HG03139 (cell line): ENCODE data around the gene KPNA2.
"Not testable (repeated sequence)": the region's sequence is repeated elsewhere in the genome, so short reads cannot be mapped to it uniquely, and the experiment has no call there.

Source experiments
- ATAC-seq: cut with Tn5 transposase; IDR thresholded peaks from one replicate; pipeline ENCODE4 v1.9.1; 2021; ENCODE audit not compliant: unreplicated experiment

Gene KPNA2

DNA sequence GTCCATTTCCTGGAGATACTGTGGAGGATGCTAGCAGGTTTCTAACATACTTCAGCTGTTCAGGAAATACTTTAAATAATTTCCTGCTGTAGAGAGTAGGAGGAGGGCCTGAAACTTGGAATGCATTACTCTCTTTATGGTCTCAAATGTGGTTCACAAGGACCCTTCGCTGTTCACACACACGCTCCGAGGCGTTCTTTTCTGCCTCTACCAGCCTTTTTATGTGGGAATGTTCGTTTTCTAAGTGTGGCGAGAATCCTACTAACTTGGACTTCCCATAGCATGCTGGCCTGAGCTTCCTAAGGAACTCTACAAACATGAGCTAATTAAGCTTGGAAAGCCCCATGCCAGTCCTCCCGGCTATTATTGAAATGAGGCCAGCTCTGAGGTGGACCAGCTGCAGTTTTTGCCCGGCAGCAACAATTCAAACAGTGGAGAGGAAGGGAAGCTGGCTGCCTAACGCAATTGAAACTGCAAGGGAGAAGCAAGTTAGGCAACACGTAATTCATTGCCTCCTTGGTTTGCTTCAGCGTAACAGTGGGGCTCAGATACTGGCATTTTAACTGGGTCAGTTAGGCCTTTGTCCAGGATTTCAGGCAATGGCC, 18.9 kb downstream of the KPNA2 start:
- ATAC-seq = no peak

DNA sequence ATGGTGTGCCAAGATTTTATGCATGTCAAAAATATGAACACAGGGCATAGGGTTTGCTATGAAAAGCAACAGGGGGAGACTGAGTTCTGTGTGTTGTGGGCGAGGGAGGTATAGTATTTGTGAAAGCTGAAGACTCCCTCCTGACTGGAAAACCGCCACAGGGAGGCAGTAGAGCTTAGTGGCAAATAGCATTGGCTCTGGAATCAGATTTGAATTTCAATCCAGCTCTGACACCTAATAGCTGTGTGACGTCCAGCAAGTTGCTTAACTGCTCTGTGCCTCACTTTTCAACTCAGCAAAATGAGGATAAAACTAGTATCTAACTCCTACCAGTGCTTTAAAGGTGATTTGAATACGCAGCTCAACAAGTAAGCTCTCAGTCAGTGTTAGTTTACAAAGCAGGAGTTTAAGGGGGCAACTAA, 22.0 kb downstream of the KPNA2 start:
- ATAC-seq = no peak

DNA sequence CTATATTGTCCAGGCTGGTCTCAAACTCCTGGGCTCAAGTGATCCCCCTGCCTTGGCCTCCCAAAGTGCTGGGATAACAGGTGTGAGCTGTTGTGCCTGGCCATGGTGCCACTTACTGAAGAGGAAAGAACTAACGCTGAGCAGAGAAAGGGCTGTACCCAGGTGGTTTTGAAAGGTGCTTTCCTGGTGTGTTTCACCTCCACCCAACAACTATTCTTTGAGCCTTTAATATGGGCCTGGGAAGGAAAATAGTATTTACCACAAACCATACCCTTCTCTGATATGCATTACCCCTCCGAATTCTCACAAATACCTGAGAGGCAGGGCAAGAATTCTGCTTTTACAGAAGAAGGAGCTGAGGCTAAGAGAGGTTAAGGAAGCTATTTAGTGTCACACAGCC, 24.8 kb downstream of the KPNA2 start:
- no peak for ATAC-seq

DNA sequence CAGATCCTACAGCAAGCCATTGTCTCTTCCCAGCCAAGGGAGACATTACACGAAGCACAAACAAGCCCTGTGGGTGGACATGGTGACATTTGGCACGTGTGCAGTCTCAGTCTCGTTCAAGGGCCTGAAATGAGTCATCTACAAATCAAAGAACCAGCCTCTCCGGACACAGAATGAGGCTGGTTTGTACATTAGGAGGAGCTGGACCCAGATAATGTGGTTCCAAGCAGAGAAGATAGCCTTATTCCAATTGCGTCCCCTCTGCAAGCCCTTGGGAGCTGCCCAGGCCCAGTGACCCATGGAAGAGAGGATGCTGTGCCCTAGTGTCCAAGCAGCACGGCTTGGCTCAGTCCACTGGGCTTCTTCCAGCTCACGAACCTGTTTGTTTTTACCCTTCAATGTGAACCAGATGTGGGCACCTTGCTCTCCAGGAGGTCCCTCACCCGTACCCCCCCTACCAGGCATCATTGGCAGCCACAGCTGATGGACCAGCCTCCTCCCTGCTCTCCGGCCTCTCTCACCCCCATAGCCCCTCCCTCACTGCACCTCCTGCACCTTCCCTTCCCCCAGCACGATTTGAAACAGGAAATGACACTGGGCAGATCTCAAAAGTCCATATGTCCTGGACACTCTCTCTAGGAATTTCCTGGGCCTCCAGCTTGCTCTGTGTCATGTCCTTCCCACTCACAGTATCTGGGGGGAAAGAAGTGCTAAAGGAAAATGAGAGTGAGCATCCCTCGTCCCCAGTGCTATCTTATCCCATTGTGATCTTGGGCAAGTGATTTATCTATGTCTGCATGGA, 26.2 kb downstream of the KPNA2 start:
- no peak for ATAC-seq

DNA sequence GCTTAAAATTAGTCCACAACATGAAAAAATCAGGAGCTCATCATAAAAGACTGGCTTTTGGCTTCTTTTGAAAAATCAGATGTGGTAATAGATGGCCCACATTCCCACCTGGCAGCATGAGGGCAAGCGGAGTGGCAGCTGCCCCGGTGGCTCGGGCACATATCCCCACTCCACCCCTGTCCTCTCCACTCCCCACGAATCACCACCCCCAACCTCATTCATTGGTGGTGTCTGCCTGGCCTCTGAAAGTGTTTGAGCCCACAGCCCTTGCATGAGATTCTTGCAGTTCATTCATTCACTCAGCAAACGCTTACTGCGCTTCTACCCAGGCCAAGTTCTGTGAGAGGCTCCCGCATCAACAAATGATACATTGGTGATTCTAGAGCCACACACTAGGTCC, 29.8 kb downstream of the KPNA2 start:
- ATAC-seq = not testable (repeated sequence)

DNA sequence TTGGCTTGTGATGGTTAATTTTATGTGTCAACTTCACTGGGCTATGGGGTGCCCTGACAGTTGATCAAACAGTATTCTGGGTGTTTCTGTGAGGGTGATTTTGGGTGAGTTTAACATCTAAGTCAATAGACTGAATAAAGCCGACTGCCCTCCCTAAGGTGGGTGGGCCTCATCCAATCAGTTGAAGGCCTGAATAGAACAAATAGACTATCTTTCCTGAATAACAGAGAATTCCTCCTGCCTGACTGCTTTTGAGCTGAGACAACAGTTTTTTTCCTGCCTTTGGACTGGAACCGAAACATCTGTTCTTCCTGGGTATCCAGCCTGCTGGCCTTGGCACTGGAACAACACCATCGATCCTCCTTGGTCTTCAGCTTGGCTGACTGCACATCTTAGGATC, 33.0 kb downstream of the KPNA2 start:
- not testable (repeated sequence) for ATAC-seq

DNA sequence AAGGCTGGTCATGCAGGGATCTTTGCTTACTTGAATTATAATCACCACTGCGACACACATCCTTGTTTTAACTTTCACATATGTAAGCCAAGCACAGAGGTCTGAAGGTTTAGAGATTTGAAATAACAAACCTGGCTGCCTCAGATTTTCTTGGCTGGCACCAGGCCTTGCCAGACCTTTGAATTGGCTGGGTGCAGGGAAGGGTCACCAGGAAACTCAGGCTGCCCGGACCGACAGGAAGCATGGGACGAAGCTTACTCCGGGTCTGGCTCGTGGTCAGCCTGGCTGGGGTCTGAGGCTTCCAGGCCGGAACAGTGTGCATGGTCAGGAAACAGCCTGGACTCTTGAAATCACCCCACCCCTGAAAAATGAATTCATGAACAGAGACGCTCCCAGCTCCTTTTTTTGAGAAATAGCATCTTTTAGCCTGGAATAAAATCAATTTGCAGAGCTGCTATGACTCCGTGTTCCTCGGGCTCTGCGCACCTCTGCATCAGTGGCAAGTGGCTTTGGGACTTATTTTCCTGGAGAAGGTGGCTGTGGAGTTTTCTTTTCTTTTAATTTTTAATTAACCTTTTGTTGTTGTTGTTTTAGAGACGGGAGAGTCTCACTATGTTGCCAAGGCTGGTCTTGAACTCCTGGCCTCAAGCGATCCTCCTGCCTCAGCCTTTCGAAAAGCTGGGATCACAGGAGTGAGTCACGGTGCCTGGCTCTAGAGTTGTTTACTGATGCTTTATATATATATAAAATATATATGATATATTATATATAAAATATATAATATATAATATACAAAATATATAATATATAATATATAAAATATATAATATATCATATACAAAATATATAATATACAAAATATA, 35.3 kb downstream of the KPNA2 start:
- not testable (repeated sequence) for ATAC-seq

DNA sequence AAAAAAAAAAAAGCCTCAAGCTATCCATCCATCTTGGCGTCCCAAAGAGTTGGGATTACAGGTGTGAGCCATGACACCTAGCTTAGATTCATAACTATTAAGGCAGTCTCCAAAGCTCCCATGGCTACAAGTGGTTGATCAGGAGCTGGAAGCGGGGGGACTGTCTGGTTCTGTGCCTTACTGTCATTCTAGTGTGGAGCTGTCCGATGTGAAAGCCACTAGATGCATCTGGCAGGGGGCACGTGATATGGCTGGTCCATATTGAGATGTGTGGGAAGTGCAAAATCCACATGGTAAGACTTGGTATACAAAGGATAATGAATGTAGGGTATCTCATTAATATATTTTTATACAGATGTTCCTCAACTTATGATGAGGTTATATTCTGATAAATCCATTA, 38.7 kb downstream of the KPNA2 start:
- no peak for ATAC-seq

DNA sequence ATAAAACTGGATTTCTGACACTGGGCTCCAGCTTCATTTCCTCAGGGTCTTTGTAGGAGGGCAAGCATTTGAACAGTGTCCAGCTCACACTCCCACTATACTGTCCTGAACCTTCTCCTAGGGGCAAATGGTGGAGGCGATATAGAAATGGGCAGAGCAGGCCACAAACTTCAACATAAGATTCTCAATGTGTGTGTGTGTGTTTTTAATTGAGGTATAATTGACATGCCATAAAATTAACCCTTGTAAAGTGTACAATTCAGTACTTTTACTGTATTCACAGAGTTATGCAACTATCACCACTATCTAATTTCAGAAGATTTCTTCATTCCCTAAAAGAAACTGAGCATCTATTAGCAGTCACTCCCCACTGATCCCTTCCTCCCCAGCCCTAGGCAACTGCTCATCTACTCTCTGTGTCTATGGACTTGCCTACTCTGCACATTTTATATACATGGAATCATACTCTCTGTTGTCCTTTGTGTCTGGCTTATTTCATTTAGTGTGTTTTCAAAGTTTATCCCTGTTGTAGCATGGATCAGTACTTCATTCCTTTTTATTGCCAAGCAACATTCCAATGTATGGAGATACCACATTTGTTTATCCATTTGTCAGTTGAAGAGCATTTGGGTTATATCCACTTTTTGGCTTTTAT, 40.5 kb downstream of the KPNA2 start:
- not testable (repeated sequence) for ATAC-seq

DNA sequence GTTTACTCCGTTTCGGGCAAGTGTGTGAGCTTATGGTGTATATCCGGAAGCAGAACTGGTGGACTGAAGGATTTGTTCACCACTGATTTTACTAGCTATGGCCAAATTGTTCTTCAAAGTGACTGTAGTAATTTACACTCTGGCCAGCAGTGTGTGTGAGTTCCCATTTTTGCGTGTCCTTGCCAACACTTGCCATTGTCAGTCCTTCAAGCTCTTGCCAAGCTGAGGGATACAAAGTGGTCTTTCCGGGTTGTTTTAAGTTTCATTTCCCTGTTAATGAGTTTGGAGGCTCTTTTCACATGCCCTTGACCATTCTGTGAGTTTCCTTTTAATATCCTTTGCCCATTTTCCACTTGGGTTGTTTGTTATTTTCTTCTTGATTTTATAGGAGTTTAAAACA, 42.0 kb downstream of the KPNA2 start:
- ATAC-seq = not testable (repeated sequence)

DNA sequence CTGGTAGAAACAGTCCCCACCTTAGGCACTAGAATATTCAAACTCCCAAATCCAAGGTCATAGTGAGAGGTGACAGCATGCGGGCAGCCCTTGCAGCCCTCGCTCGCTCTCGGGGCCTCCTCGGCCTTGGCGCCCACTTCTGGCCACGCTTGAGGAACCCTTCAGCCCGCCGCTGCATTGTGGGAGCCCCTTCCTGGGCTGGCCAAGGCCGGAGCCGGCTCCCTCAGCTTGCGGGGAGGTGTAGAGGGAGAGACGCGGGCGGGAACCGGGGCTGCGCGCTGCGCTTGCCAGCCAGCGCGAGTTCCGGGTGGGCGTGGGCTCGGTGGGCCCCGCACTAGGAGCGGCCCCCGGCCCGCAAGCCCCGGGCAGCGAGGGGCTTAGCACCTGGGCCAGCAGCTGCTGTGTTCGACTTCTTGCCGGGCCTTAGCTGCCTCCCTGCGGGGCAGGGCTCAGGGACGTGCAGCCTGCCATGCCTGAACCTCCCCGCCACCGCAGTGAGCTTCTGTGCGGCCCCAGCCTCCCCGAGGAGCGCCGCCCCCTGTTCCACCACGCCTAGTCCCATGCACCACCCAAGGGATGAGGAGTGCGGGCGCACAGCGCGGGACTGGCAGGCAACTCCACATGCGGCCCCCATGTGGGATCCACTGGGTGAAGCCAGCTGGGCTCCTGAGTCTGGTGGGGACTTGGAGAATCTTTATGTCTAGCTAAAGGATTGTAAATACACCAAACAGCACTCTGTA, 45.0 kb downstream of the KPNA2 start:
- no peak for ATAC-seq

DNA sequence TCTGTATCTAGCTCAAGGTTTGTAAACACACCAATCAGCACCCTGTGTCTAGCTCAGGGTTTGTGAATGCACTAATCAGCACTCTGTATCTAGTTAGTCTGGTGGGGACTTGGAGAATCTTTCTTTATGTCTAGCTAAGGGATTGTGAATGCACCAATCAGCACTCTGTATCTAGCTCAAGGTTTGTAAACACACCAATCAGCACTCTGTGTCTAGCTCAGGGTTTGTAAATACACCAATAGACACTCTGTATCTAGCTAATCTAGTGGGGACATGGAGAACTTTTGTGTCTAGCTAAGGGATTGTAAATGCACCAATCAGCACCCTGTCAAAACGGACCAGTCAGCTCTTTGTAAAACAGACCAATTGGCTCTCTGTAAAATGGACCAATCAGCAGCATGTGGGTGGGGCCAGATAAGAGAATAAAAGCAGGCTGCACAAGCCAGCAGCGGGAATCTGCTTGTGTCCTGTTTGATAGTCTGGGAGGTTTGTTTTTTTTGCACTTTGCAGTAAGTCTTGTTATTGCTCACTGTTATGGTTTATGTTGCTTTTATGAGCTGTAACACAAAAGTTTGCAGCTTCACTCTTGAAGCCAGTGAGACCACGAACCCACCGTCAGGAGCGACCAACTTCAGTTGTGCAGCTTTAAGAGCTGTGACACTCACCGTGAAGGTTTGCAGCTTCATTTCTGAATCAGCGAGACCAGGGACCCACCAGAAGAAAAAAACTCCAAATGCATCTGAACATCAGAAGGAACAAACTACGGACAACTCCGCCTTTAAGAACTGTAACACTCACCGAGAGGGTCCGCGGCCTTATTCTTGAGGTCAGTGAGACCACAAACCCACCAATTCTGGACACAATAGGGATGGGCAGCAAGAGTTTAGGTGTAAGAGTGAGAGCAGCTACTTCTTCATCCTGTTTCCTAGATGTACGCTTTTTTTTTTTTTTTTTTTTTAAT, 46.0 kb downstream of the KPNA2 start:
- ATAC-seq = not testable (repeated sequence)

DNA sequence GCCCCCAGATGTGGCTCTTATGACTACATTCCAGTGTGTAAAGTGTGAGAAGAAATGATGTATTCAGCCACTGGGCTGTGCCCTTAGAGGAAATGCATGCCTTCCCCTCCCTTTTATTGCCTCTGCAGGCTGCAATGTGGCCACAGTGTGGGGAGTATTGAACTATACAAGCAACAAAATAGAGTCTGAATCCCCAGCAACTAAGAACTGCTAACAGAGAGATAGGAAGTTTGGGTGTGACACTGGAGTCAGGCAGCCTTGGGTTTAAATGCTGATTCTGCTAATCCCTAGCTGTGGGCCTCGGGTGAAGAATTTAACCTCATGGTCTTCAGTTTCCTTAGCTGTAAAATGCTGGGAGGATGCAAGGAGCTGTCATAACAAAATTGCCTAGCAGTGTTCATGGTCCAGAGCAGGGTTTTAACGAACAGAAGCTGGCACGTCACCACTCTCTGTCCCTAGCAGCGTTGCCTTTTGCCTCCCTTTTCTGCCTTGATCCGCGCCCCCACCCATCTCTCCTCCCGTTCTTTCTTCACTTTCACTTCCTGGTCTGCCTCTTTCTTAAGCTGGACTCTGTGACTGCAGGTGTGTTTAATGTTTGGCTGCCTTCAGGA, 50.3 kb downstream of the KPNA2 start:
- ATAC-seq = no peak

DNA sequence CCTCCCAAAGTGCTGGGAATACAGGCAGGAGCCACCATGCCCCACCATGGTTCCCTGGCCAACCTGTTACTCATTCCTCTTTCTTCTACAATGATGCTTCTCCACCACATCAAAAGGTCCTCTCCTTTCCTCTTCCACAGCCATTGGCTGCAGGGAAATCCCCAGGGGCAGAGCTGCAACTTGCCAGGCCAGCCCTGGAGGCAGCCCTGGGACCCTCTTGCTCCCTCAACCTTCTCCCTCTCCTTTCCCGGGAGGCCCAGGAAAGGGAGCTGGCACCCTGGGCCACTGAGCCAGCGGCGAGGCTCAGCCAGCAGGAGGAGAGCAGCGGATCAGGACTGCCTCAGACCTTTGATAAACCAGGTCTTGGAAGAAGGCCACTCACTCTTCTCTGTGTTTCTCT, 51.1 kb downstream of the KPNA2 start:
- ATAC-seq = not testable (repeated sequence)

DNA sequence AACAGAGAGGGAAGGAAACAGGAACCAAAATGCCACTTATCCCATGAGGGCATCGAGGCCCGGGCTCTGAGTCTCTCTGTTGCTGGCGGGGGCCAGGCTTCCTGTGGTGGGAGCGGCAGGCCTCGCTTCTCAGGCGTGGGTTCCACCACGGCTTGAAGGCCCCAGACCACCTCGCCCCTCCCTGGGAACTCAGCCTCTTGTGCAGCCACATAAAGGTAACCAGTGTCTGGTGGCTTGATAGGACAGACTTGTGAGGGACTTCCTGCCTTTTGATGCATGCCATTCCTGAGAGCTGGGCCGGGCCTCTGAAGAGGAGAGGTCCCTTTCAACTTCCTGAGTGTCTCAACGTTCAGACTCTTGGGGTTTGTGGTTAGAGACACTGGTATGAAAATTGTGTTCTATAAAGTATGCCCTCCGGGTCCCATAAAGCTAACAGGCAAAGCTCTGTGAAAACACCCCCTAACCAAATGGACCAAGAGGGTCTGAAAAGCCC, 51.6 kb downstream of the KPNA2 start:
- peak; percentile 59 for ATAC-seq

DNA sequence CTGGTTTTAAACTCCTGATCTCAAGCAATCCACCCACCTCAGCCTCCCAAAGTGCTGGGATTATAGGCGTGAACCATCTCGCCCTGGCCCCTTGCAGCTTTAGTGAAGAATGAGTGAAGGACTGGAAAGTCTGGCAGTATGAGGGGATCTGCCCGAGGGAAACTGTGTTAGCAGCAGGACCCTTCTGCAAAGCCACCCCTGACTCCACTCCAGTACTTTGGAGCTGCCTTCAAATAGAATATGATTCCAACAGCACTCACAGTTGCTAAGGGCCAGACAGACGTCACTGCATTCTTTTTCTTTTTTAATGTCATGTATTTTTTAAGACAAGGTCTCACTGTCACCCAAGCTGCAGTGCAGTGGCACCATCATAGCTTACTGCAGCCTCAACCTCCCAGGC, 52.3 kb downstream of the KPNA2 start:
- ATAC-seq = no peak

DNA sequence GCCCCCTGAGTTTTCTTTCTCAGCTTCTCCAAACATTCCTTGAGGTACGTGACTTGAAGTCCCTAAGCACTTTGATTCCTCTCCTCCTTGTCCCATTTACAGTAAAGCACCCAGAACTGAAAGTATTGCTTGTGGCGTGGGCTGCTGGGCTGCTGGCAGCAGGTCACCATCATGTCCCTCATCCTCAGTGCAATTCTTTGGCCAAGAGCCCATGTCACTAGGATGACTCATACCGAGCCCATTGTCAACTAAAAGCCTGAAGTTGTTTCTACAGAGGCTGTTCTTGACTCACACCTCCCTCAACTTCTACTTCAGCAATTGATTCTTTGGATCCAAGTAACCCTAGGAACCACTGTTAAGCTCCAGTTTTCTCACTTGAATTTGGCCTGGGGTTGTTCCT, 54.3 kb downstream of the KPNA2 start:
- no peak for ATAC-seq

DNA sequence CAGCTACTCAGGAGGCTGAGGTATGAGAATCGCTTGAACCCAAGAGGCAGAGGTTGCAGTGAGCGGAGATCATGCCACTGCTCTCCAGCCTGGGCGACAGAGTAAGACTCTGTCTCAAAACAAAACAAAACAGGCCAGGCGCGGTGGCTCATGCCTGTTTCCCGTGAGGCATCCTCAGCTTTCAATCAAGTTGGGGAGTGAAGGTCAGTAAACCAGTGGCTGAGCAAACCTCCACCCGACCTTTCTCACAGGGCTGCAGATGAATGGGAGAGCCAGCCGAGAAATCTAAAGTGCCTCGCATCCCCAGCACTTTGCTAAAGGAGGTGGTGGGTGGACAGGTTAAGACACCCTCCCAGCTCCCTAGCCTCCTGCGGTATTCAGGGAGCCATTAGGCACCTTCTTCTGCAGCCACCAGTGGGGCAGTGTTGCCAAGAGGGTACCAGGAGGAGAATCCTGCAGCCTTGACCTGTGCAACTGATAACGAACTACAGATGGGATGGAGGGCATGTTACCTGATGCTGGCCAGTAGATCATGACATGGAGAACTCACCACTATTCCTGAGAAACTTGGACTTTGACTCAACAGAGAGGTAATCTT, 59.0 kb downstream of the KPNA2 start:
- no peak for ATAC-seq
